Measurements from ENCODE around the gene DNAJC2.

DNA sequence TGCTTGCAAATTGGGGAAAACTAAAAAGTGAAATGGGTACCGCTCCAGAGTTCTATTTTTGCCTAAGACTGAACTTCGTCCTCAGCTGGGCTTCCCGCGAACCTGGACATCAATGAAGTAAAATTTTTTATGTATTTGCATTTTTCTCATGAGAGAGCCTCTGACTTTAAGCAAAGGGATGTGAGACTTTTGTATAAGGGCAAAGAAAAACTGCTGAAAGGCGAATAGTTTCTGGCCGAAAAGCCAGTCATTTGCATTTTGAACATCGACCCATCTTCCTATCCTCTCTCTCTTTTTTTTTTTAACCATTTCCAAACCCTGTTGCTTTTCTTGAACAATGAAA, 46.8 kb downstream of the DNAJC2 start:
- no peak for TF ChIP-seq EZH2phosphoT487 (IDR thresholded peaks at IDR 0.05; ENCODE audit: borderline replicate concordance, low read length)
- TF ChIP-seq, protein P1, sequence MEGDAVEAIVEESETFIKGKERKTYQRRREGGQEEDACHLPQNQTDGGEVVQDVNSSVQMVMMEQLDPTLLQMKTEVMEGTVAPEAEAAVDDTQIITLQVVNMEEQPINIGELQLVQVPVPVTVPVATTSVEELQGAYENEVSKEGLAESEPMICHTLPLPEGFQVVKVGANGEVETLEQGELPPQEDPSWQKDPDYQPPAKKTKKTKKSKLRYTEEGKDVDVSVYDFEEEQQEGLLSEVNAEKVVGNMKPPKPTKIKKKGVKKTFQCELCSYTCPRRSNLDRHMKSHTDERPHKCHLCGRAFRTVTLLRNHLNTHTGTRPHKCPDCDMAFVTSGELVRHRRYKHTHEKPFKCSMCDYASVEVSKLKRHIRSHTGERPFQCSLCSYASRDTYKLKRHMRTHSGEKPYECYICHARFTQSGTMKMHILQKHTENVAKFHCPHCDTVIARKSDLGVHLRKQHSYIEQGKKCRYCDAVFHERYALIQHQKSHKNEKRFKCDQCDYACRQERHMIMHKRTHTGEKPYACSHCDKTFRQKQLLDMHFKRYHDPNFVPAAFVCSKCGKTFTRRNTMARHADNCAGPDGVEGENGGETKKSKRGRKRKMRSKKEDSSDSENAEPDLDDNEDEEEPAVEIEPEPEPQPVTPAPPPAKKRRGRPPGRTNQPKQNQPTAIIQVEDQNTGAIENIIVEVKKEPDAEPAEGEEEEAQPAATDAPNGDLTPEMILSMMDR (conservative IDR thresholded peaks at IDR 0.05; ENCODE audit: low read depth, low read length), result no peak

Data from PC-3 (cell line).